K562 (cell line): ENCODE results near the gene CD84.

Experiments
- NFIC ChIP-seq: fragments of 450-650 bp; IDR thresholded peaks from 2 replicates; pipeline ENCODE4 v1.6.1; 2017; ENCODE audit warnings: mild to moderate bottlenecking, inconsistent platforms
- NFIX ChIP-seq: fragments of 250-450 bp; sonication (Bioruptor Pico); IDR thresholded peaks from 2 replicates; pipeline ENCODE4 v1.4.0; 2020; ENCODE audit warnings: low read depth, mild to moderate bottlenecking, moderate library complexity
- POLR2A ChIP-seq: fragments of 450-650 bp; conservative IDR thresholded peaks from 2 replicates; pipeline ENCODE4 v1.6.1; 2016
- TEAD4 ChIP-seq, 2 experiments: sonication (generic) in 1 of 2; formaldehyde crosslinking in 1 of 2; IDR thresholded peaks; 2 replicates each; pipeline versions ENCODE4 v1.6.1 to v1.8.0; 2012 to 2022; ENCODE audit warnings: borderline replicate concordance in 1 of 2, inconsistent platforms in 1 of 2, low read length in 1 of 2, mild to moderate bottlenecking in 1 of 2, missing genetic modification reagents in 1 of 2
- TF ChIP-seq, protein P1 (sequence below): IDR thresholded peaks from 2 replicates; pipeline ENCODE4 v1.6.1; 2011; ENCODE audit not compliant: insufficient read length; ENCODE audit errors: extremely low read depth

DNA sequence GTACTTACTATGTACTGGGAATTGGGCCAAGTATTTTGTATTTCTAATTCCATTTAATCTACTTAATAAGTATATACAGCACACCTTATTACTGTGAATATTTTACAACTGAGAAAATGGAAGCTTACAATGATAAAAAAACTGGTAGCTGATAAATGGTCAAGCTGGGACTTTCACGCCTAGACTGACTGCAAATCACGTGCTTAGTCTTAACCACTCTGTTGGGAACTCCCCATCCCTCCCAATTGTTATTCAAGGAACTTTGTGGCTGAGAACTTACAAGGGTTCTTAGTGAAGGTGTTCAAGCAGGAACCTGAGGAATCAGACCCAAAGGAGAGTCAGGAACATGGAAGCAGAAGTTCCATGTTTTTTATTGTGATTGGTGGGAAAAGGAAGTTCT, 26.9 kb downstream of the CD84 start:
- TF ChIP-seq, protein P1, sequence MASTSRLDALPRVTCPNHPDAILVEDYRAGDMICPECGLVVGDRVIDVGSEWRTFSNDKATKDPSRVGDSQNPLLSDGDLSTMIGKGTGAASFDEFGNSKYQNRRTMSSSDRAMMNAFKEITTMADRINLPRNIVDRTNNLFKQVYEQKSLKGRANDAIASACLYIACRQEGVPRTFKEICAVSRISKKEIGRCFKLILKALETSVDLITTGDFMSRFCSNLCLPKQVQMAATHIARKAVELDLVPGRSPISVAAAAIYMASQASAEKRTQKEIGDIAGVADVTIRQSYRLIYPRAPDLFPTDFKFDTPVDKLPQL, result no peak
- no peak for TF ChIP-seq TEAD4 (IDR thresholded peaks at IDR 0.05; ENCODE audit: low read length)
- TF ChIP-seq TEAD4 (CRISPR knock-in tag; IDR thresholded peaks at IDR 0.05; ENCODE audit: borderline replicate concordance), result no peak
- no peak for TF ChIP-seq NFIC
- TF ChIP-seq NFIX (CRISPR knock-in tag), result no peak
- no peak for TF ChIP-seq POLR2A
